Measurements from ENCODE around the gene RYR1.

GRCh38 chr19:38556521-38557174 lies 123.2 kb downstream of the RYR1 start:
- TF ChIP-seq, protein P1, sequence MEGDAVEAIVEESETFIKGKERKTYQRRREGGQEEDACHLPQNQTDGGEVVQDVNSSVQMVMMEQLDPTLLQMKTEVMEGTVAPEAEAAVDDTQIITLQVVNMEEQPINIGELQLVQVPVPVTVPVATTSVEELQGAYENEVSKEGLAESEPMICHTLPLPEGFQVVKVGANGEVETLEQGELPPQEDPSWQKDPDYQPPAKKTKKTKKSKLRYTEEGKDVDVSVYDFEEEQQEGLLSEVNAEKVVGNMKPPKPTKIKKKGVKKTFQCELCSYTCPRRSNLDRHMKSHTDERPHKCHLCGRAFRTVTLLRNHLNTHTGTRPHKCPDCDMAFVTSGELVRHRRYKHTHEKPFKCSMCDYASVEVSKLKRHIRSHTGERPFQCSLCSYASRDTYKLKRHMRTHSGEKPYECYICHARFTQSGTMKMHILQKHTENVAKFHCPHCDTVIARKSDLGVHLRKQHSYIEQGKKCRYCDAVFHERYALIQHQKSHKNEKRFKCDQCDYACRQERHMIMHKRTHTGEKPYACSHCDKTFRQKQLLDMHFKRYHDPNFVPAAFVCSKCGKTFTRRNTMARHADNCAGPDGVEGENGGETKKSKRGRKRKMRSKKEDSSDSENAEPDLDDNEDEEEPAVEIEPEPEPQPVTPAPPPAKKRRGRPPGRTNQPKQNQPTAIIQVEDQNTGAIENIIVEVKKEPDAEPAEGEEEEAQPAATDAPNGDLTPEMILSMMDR (IDR thresholded peaks at IDR 0.05; ENCODE audit: borderline replicate concordance, extremely low read depth, low read length, poor library complexity, severe bottlenecking), result no peak
- TF ChIP-seq EZH2 (IDR thresholded peaks at IDR 0.05; ENCODE audit: borderline replicate concordance, low read depth, low read length, severe bottlenecking), result no peak

All from DND-41 (cell line).